Measurements from ENCODE around the gene RMRP. TPM values are rescaled to one million over a fixed set of nuclear protein-coding genes. Genes with fewer than 3 reads are reported as not detected.
A peak's percentile ranks its signal among the peaks of the same experiment; 100 is the strongest.

RMRP gene
- total and polyA plus RNA-seq, 9 of the 15 experiments (the other 6 are each of a cell fraction or from before 2014, with no cell fraction given) = 75.7 to 89,974 (median 13,378) TPM; not detected in 3

GRCh38 chr9:35646533-35647265, 11.1 kb downstream of the RMRP start (continued):
- no peak for TF ChIP-seq KLF6 (CRISPR knock-in tag; IDR thresholded peaks at IDR 0.05; ENCODE audit: borderline replicate concordance)
- no peak for TF ChIP-seq GTF2B (IDR thresholded peaks at IDR 0.05; ENCODE audit: extremely low read depth, insufficient read length)
- no peak for TF ChIP-seq CHCHD3 (CRISPR knock-in tag; IDR thresholded peaks at IDR 0.05)
- TF ChIP-seq ZBTB49 (CRISPR knock-in tag; IDR thresholded peaks at IDR 0.05; ENCODE audit: borderline replicate concordance) = no peak
- TF ChIP-seq ZNF449 (CRISPR knock-in tag; IDR thresholded peaks at IDR 0.05) = no peak
- TF ChIP-seq NR0B1 (IDR thresholded peaks at IDR 0.05; ENCODE audit: partially characterized antibody) = no peak
- peak; percentile 26; the same call in 1 of the 2 replicates for TF ChIP-seq GMEB1 (CRISPR knock-in tag; IDR thresholded peaks at IDR 0.05)
- peak in 1 of 2 experiments; percentile 41 for TF ChIP-seq AFF1 (IDR thresholded peaks at IDR 0.05; ENCODE audit: low read depth in 1 of 2, partially characterized antibody in 2 of 2)
